Measurements from ENCODE around the gene AKAP8L. TPM values are rescaled to one million over a fixed set of nuclear protein-coding genes. Genes with fewer than 3 reads are reported as not detected.

AKAP8L gene
- polyA plus RNA-seq, 1 experiment, result 30.4 TPM

DNA sequence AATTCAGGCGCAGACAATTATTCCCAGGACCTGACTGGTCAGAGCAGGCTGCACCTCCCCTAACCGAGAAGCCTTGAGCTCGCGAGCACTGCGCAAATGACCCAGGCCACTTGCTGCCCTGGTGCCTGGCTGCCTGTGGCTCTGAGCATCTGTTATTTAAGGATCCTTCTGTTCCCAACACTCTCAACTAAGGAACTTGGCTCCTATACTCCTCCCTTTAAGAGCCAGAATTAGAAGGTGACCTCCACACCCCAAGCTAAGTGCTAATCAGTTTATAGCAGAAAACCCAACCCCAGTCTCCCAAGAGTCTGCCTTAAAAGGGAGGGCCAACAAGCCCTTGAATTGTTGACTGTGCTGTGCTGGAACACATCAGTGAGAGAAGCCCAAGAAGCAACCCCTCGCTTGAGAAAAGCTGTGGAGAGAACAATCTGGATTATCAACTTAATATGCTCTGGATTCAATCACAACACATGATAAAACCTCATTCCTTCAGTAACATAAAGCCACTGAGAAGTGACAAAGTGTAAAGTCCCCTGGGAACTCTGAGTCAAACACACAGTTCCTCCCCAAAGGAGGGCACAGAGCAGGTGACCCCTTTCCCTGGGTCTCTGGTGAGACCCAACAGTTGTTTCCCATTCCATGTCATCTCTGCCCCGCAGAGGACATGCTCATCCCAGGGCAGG is 14.6 kb downstream of the AKAP8L start:
- TF ChIP-seq, protein P1, sequence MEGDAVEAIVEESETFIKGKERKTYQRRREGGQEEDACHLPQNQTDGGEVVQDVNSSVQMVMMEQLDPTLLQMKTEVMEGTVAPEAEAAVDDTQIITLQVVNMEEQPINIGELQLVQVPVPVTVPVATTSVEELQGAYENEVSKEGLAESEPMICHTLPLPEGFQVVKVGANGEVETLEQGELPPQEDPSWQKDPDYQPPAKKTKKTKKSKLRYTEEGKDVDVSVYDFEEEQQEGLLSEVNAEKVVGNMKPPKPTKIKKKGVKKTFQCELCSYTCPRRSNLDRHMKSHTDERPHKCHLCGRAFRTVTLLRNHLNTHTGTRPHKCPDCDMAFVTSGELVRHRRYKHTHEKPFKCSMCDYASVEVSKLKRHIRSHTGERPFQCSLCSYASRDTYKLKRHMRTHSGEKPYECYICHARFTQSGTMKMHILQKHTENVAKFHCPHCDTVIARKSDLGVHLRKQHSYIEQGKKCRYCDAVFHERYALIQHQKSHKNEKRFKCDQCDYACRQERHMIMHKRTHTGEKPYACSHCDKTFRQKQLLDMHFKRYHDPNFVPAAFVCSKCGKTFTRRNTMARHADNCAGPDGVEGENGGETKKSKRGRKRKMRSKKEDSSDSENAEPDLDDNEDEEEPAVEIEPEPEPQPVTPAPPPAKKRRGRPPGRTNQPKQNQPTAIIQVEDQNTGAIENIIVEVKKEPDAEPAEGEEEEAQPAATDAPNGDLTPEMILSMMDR (IDR thresholded peaks at IDR 0.05; ENCODE audit: low read depth, low read length), result no peak
- DNase-seq (ENCODE audit: low read depth, low spot score), result no peak
- Histone ChIP-seq H3K4me3 (ENCODE audit: low read depth, low read length) (no peak overlapping the region), H3K27ac (ENCODE audit: low read depth, low read length) (no peak overlapping the region), H3K27me3 (ENCODE audit: control insufficient read depth, insufficient read depth, low read length) (no peaks in the 10 kb centered on the region), H3K9me3 (ENCODE audit: control insufficient read depth, insufficient read depth, low read length) (no peaks in the 10 kb centered on the region; the same call in 1 of the 2 replicates)
- ChIA-PET POLR2A (interaction anchor here (0.5 to 0.8 kb wide), 2 partner anchors 15 to 148 kb away, joined by 3 read pairs; partner anchors contain the start of gene AKAP8L), CTCF (no interaction called here)

DNA sequence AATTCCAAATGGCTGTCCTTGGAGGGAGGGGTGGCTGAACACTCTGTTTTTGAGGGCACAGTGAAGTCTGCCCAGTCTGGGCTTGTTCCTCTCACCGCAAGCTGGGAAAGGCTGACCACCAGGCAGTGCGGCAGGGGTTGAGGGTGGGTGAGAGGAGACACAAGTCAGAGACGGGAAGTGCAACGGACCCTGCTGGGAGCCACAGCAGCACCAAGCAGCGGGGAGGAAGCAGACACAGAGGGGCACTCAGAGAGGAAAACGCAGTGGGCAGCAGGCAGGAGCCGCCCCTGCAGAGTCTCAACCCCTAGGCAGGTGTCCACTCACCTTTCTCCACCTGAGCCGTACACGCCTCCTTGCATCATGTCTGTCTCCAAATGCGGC is 15.6 kb downstream of the AKAP8L start:
- Histone ChIP-seq H3K4me3 (ENCODE audit: low read depth, low read length) (no peak overlapping the region), H3K27me3 (ENCODE audit: control insufficient read depth, insufficient read depth, low read length) (no peaks in the 10 kb centered on the region), H3K9me3 (ENCODE audit: control insufficient read depth, insufficient read depth, low read length) (no peaks in the 10 kb centered on the region; the same call in 1 of the 2 replicates), H3K27ac (ENCODE audit: low read depth, low read length) (no peak overlapping the region)
- TF ChIP-seq, protein P1 (IDR thresholded peaks at IDR 0.05; ENCODE audit: low read depth, low read length), result no peak
- no peak for DNase-seq (ENCODE audit: low read depth, low spot score)
- CTCF ChIA-PET, result no interaction called here
- POLR2A ChIA-PET, result no interaction called here

DNA sequence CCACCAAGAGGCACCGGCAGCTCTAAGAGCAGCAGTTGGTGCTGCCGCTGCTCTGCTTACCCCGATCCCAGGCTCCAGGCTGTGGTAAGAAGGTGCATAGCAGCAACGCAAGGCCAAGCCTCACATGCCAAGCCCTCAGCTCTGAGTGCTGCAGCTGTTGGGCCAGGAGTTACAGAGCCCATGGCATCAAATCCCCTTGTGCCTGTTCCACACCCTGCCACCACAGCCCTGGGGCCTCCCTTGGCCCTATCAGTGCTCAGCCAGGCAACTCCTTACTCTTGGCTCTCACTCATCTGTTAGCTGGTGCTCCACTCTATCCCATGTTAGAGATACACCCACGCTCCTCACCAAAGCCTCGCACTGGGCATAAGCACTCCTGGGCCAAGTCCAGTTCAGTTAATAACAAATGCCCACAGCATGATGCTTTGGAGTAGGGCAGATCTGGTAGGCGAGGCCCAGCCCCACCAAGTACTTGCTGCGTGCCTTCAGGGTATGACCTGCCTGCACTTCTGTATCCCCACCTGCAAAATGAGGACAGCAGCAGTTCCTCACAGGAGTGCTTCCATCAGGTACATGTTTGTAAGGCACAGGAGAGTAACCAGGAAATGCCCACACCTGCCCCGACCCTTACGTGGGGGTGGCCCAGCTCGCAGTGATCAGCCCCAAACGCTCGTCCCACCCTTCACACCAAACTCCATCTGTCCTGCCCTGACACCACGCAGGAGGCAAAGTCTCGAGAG is 16.2 kb downstream of the AKAP8L start:
- no peak overlapping the region for H3K27ac ChIP-seq (ENCODE audit: low read depth, low read length)
- ChIA-PET POLR2A (no interaction called here), CTCF (no interaction called here)
- H3K27me3 ChIP-seq (ENCODE audit: control insufficient read depth, insufficient read depth, low read length), result no peaks in the 10 kb centered on the region
- no peaks in the 10 kb centered on the region; the same call in 1 of the 2 replicates for H3K9me3 ChIP-seq (ENCODE audit: control insufficient read depth, insufficient read depth, low read length)
- no peak for DNase-seq (ENCODE audit: low read depth, low spot score)
- TF ChIP-seq, protein P1 (IDR thresholded peaks at IDR 0.05; ENCODE audit: low read depth, low read length), result no peak
- no peak overlapping the region for H3K4me3 ChIP-seq (ENCODE audit: low read depth, low read length)

DNA sequence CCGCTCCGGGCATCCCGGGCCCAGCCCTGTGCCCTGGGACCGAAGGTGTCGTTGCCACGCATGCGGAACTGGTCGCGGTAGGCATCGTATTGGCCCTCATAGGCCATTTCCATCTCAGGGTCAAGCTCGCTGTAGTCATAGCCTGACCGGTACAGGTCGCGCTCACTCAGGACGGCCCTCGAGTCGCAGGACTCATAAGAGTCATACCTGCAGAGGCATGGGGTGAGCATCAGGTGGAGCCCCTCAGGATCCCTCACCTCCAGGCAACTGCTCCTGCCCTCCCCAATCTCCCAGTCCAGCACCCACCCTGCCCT is 17.4 kb downstream of the AKAP8L start:
- Histone ChIP-seq H3K4me3 (ENCODE audit: low read depth, low read length) (no peak overlapping the region), H3K27me3 (ENCODE audit: control insufficient read depth, insufficient read depth, low read length) (no peaks in the 10 kb centered on the region), H3K9me3 (ENCODE audit: control insufficient read depth, insufficient read depth, low read length) (no peaks in the 10 kb centered on the region; the same call in 1 of the 2 replicates), H3K27ac (ENCODE audit: low read depth, low read length) (no peak overlapping the region)
- TF ChIP-seq, protein P1 (IDR thresholded peaks at IDR 0.05; ENCODE audit: low read depth, low read length), result no peak
- CTCF ChIA-PET, result no interaction called here
- DNase-seq (ENCODE audit: low read depth, low spot score), result no peak
- POLR2A ChIA-PET, result no interaction called here

Measured in AG04450 (cell line).